GM12891 (cell line): ENCODE data around the gene TRAF1.

Source experiments
- PAX5 ChIP-seq: IDR thresholded peaks from 2 replicates; pipeline ENCODE4 v1.6.1; 2011; ENCODE audit warnings: low read length, moderate library complexity, mild to moderate bottlenecking; ENCODE audit not compliant: insufficient read depth, severe bottlenecking
- POLR2A ChIP-seq: IDR thresholded peaks from 2 replicates; pipeline ENCODE4 v1.6.1; 2011; ENCODE audit warnings: low read depth, low read length, control low read depth
- POLR2AphosphoS5 ChIP-seq: IDR thresholded peaks from 2 replicates; pipeline ENCODE4 v1.6.1; 2011; ENCODE audit warnings: low read depth, low read length, control low read depth
- POU2F2 ChIP-seq: IDR thresholded peaks from 2 replicates; pipeline ENCODE4 v1.6.1; 2011; ENCODE audit warnings: low read depth, mild to moderate bottlenecking, control low read depth, low read length, moderate library complexity
- SPI1 ChIP-seq: IDR thresholded peaks from 2 replicates; pipeline ENCODE4 v1.6.1; 2011; ENCODE audit warnings: low read depth, low read length, control low read depth
- TAF1 ChIP-seq: IDR thresholded peaks from 2 replicates; pipeline ENCODE4 v1.6.1; 2011; ENCODE audit warnings: low read depth, low read length, control low read depth

DNA sequence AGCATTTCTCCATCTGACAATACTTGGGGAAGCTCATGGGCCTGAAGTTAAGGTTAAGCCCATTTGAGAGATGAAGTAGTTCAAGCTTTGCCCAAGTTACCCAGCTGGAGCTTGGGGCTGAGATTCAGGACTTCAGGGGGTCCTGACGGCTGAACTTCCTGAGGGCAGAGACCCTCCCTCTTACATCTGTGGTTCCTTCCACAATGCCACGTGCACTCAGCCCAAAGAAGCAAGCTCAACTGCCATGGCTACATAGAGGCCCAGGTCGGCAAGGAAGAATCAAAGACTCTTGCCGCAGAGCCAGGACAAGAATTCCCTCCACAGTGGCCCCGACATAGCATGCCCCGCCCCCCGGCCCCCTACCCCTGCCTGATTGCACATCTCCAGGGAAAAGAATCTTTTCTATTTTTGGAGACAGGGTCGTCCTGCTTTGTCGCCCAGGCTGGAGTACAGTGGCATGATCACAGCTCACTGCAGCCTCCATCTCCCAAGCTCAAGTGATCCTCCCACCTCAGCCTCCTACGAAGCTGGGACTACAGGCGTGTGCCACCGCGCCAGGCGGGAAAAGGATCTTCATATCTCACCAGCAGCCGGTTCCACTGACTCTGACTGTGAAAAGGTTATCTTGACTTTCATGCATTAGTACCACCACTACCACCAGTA is 58.8 kb downstream of the TRAF1 start:
- TF ChIP-seq POLR2A: no peak
- no peak for TF ChIP-seq POLR2AphosphoS5
- no peak for TF ChIP-seq TAF1
- TF ChIP-seq SPI1: no peak
- no peak for TF ChIP-seq PAX5
- TF ChIP-seq POU2F2: no peak
